ENCODE results near the gene POMT2. TPM values are rescaled to one million over a fixed set of nuclear protein-coding genes. Genes with fewer than 3 reads are reported as not detected.
"Not testable (repeated sequence)": the region's sequence is repeated elsewhere in the genome, so short reads cannot be mapped to it uniquely, and the experiment has no call there.

The POMT2 gene
- total and polyA plus RNA-seq, 5 donors = 8.3 to 21.9 (median 15.5) TPM

DNA sequence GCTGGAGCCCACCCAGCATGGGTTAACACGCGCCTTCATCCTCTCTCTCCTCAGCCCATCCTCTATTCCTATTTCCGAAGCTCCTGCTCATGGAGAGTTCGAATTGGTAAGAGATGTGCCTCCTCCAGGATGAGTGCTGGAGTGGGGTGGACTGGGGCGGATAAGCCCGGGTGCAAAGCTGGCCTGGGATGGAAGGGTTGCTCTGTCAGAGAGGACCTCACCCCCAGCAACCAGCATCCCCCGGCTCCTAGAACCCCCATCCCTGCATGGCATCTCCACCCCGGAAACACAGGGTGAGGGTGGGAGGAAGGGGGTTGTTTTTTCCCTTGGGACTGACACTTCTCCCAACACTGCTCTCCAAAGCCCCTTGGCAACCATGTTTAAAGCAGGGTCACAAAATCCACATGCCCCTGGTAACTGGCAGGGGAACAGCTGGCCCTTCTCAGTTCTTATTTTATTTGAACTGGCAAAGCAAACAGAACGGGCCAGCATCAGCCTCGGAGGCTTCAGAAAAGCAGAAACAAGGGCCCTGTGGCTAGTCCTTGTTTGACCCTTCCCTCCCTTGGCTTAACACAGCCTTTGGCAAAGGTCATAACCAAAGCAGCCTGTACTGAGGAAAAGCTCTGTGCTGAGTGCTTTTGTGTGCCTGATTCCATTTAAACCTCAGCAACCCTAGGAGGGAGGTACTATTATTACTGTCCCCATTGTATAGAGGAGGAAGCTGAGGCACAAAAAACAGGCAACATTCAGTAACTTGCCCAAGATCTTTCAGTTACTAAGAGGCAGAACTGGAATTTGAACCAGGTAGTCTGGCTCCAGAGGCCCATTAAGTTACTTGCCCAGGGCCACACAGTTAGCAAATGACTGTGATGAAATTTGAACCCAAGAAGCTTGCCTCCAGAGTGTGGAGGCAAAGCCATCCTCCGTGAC lies 4.4 kb upstream of the POMT2 start:
- H3K27ac ChIP-seq (ENCODE audit: low read length) = no peak overlapping the region
- H3K9me3 ChIP-seq (ENCODE audit: control insufficient read depth, low read length) = no peaks in the 10 kb centered on the region
- intact Hi-C loops (cut with DNase I) = loop anchor here in 1 of 4 donors (5.0 kb wide), 1 partner anchor 132 kb away; the partner anchor contains the start of genes AHSA1 and VIPAS39
- no peak overlapping the region for H3K4me3 ChIP-seq (ENCODE audit: low read length)
- WGBS = 80% methylated on average over 11 of the region's 11 CpGs
- H3K27me3 ChIP-seq (ENCODE audit: control insufficient read depth, insufficient read depth) = no peaks in the 10 kb centered on the region
- no peak for DNase-seq
- no peak for ATAC-seq
- H3K4me1 ChIP-seq (ENCODE audit: control insufficient read depth, insufficient read depth, low read length) = peaks cover 4% of the 10 kb centered on the region

DNA sequence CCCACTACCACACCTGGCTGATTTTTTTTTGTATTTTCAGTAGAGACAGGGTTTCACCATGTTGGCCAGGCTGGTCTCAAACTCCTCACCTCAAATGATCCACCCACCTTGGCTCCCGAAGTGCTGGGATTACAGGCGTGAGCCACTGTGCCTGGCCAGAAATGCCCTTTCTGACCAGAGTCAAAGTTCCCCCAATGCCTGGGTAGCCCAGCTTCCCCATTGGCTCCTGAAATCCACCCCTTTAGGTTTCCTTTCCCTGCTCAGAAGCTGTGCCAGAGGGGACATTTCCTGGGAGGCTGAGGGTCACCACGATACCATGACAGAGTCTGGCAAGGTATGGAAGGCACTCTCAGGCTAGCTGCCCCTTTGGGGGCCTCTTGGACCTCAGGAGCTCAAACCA lies 3.6 kb upstream of the POMT2 start:
- Histone ChIP-seq H3K4me3 (ENCODE audit: low read length) (no peak overlapping the region), H3K27me3 (ENCODE audit: control insufficient read depth, insufficient read depth) (no peaks in the 10 kb centered on the region), H3K9me3 (ENCODE audit: control insufficient read depth, low read length) (no peaks in the 10 kb centered on the region), H3K27ac (ENCODE audit: low read length) (no peak overlapping the region), H3K4me1 (ENCODE audit: control insufficient read depth, insufficient read depth, low read length) (peaks cover 4% of the 10 kb centered on the region)
- intact Hi-C loops (cut with DNase I) = loop anchor here in 1 of 4 donors (5.0 kb wide), 1 partner anchor 133 kb away; the partner anchor contains the start of genes AHSA1 and VIPAS39
- DNase-seq (no peak), ATAC-seq (no peak)
- 93% methylated on average over 3 of the region's 3 CpGs for WGBS

DNA sequence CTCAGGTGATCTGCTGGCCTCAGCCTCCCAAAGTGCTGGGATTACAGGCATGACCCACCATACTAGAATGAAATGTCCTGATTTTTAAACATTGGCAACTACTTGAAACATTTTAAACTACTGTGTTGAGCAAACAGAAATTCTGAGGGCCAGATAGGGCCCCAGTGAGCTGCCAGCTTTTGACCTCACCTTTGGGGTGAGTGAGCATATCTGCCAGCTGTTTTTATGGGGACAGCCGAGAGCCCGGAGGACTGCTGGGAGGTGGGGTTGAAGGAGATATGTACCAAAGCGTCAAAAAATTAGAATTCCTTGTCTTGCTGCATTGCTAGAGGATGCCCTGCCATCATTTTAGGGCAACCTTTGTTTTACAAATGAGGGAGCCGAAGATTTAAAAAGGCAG lies 2.9 kb upstream of the POMT2 start:
- peaks cover 4% of the 10 kb centered on the region for H3K4me1 ChIP-seq (ENCODE audit: control insufficient read depth, insufficient read depth, low read length)
- intact Hi-C loops (cut with DNase I) = loop anchor here in 1 of 4 donors (5.0 kb wide), 1 partner anchor 134 kb away; the partner anchor contains the start of genes AHSA1 and VIPAS39
- ATAC-seq (no peak), DNase-seq (no peak)
- H3K27ac ChIP-seq (ENCODE audit: low read length) = no peak overlapping the region
- no peak overlapping the region for H3K4me3 ChIP-seq (ENCODE audit: low read length)
- WGBS = 96% methylated on average over 4 of the region's 4 CpGs
- no peaks in the 10 kb centered on the region for H3K27me3 ChIP-seq (ENCODE audit: control insufficient read depth, insufficient read depth)
- H3K9me3 ChIP-seq (ENCODE audit: control insufficient read depth, low read length) = no peaks in the 10 kb centered on the region

DNA sequence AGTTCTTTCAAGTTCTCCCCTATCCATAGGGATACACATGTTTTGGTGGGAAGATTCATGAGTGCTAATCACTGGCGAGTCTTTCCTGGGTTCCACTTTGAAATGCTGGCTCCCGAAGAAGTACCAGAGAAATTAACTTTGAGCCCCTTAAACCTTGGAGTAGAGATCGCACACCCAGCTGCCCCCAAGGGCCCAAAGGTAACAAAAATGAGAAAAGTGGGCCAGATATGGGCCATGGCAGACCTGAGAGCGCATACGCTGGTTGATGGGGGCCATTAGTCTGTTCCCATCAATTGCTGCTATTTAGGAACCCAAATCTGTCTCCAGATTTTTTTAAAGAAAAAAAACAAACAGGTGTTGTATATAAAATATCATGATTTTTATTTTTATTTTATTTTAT lies 2.3 kb upstream of the POMT2 start:
- intact Hi-C loops (cut with DNase I) = loop anchor here in 1 of 4 donors (5.0 kb wide), 1 partner anchor 134 kb away; the partner anchor contains the start of genes AHSA1 and VIPAS39
- no peaks in the 10 kb centered on the region for H3K9me3 ChIP-seq (ENCODE audit: control insufficient read depth, low read length)
- WGBS = 98% methylated on average over 5 of the region's 5 CpGs

DNA sequence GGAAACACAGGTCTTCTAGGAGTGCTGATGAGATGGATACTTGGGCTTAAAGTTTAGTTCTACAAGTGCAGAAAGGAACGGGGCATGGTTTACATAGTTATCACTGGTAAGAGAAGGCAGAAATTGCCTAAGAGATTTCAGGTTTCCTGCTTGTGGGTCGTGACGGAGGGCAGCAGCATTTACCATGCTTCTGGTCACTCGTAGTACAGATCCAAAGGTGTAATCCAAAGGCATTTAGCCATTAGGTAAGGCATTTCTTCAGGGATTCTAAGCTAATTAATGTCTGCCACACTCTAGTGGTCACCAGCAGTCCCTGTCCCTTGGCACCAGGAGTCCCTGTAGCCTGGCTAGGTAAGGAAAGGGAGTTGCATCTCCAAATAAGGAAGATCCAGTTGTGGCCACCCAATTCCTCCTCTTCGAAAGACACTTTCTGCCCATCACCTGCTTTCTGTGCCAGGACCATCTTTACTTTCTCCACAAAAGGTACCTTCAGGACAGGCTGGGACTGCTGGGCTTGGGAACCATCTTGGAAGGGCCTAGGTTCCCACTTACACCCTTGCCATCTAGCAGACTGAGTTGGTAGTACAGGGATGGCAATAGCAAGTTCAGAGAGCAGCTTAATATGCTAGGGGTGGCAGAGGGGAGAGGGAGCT lies 1.7 kb upstream of the POMT2 start:
- Histone ChIP-seq H3K27me3 (ENCODE audit: control insufficient read depth, insufficient read depth) (no peaks in the 10 kb centered on the region), H3K27ac (ENCODE audit: low read length) (no peak overlapping the region), H3K4me1 (ENCODE audit: control insufficient read depth, insufficient read depth, low read length) (peaks cover 4% of the 10 kb centered on the region), H3K9me3 (ENCODE audit: control insufficient read depth, low read length) (no peaks in the 10 kb centered on the region), H3K4me3 (ENCODE audit: low read length) (peak overlapping the region; percentile 78)
- intact Hi-C loops (cut with DNase I) = loop anchor here in 1 of 4 donors (5.0 kb wide), 1 partner anchor 135 kb away; the partner anchor contains the start of genes AHSA1 and VIPAS39
- ATAC-seq (no peak), DNase-seq (no peak)
- 55% methylated on average over 5 of the region's 5 CpGs for whole genome bisulfite sequencing

More for the DNA sequence above, 2.3 kb upstream of the POMT2 start:
- no peaks in the 10 kb centered on the region for H3K27me3 ChIP-seq (ENCODE audit: control insufficient read depth, insufficient read depth)
- ATAC-seq (no peak), DNase-seq (no peak)
- peaks cover 4% of the 10 kb centered on the region for H3K4me1 ChIP-seq (ENCODE audit: control insufficient read depth, insufficient read depth, low read length)
- H3K4me3 ChIP-seq (ENCODE audit: low read length) = no peak overlapping the region
- no peak overlapping the region for H3K27ac ChIP-seq (ENCODE audit: low read length)

DNA sequence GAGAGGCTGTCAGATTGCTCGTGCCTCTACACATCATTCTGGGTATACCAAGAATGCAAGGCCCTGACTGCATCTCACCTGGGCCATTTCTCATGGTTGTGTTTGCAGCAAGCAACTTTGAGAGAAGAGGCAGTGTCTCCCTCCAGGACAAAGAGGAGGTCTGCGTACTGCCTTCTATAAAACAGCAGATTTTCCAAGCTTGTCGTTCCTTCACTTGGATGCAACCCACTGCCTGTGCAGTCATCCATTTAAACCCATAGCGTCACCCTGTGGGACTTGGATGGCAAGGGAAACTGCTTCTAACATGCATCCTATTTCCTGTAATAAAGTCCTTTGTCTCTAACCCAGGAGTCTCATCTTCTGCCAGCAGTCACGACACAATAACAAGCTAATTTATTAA lies 1.3 kb downstream of the POMT2 start:
- no peak for ATAC-seq
- H3K9me3 ChIP-seq (ENCODE audit: control insufficient read depth, low read length) = no peaks in the 10 kb centered on the region
- 52% methylated on average over 5 of the region's 5 CpGs for WGBS
- H3K27ac ChIP-seq (ENCODE audit: low read length) = no peak overlapping the region
- no peak overlapping the region for H3K4me3 ChIP-seq (ENCODE audit: low read length)
- no peaks in the 10 kb centered on the region for H3K27me3 ChIP-seq (ENCODE audit: control insufficient read depth, insufficient read depth)
- H3K4me1 ChIP-seq (ENCODE audit: control insufficient read depth, insufficient read depth, low read length) = peaks cover 10% of the 10 kb centered on the region
- no peak for DNase-seq
- intact Hi-C loops (cut with DNase I) = loop anchor here (5.0 to 10.0 kb wide), 4 partner anchors 165 to 447 kb away; no protein-coding TSS in a partner anchor

GRCh38 chr14:77318756-77319155 lies 1.9 kb downstream of the POMT2 start:
- not testable (repeated sequence) for H3K27me3 ChIP-seq (ENCODE audit: control insufficient read depth, insufficient read depth); H3K9me3 ChIP-seq (ENCODE audit: control insufficient read depth, low read length); H3K27ac ChIP-seq (ENCODE audit: low read length); ATAC-seq; H3K4me3 ChIP-seq (ENCODE audit: low read length); DNase-seq
- peaks cover 13% of the 10 kb centered on the region for H3K4me1 ChIP-seq (ENCODE audit: control insufficient read depth, insufficient read depth, low read length)
- WGBS = 91% methylated on average over 11 of the region's 11 CpGs
- intact Hi-C loops (cut with DNase I) = loop anchor here (5.0 to 10.0 kb wide), 4 partner anchors 164 to 446 kb away; no protein-coding TSS in a partner anchor

DNA sequence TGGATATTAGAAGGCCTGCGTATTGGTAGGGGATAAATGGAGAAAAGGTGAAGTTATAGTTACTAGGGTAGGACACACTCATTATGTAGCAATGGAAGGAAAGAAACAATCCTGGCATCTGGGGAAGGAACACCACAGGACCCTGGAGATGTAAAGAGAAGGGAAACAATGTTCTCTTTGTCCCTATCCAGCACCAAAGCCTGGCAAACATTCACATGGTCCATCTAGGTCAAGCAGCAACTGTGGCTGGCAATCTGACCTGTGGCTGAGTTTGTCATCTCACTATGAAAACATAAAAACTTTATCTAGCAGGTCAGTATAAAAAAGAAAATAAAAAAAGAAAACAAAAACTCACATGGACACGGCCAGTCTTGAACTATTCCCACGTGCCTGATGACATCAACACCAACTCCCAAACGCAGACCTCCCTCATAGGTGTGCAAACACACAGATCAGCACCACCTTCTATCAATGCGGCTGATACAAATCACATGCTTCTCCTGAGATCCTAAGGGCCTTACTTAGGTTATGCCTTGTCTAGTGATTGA lies 2.6 kb downstream of the POMT2 start:
- WGBS = 80% methylated on average over 5 of the region's 5 CpGs
- DNase-seq (no peak), ATAC-seq (no peak)
- H3K9me3 ChIP-seq (ENCODE audit: control insufficient read depth, low read length) = no peaks in the 10 kb centered on the region
- H3K27me3 ChIP-seq (ENCODE audit: control insufficient read depth, insufficient read depth) = no peaks in the 10 kb centered on the region
- no peak overlapping the region for H3K27ac ChIP-seq (ENCODE audit: low read length)
- H3K4me1 ChIP-seq (ENCODE audit: control insufficient read depth, insufficient read depth, low read length) = peaks cover 13% of the 10 kb centered on the region
- H3K4me3 ChIP-seq (ENCODE audit: low read length) = no peak overlapping the region
- intact Hi-C loops (cut with DNase I) = loop anchor here (5.0 to 10.0 kb wide), 4 partner anchors 163 to 446 kb away; no protein-coding TSS in a partner anchor

GRCh38 chr14:77316872-77317301 lies 3.8 kb downstream of the POMT2 start:
- H3K27me3 ChIP-seq (ENCODE audit: control insufficient read depth, insufficient read depth) = no peaks in the 10 kb centered on the region
- H3K27ac ChIP-seq (ENCODE audit: low read length) = no peak overlapping the region
- intact Hi-C loops (cut with DNase I) = loop anchor here (5.0 to 10.0 kb wide), 4 partner anchors 162 to 445 kb away; no protein-coding TSS in a partner anchor
- no peak overlapping the region for H3K4me3 ChIP-seq (ENCODE audit: low read length)
- 69% methylated on average over 5 of the region's 5 CpGs for whole genome bisulfite sequencing
- DNase-seq (no peak), ATAC-seq (no peak)
- no peaks in the 10 kb centered on the region for H3K9me3 ChIP-seq (ENCODE audit: control insufficient read depth, low read length)
- H3K4me1 ChIP-seq (ENCODE audit: control insufficient read depth, insufficient read depth, low read length) = peaks cover 8% of the 10 kb centered on the region

- ATAC-seq (no peak), DNase-seq (no peak)
- no peak overlapping the region for H3K4me3 ChIP-seq (ENCODE audit: low read length)
- WGBS = 42% methylated on average over 1 of the region's 1 CpG
- H3K9me3 ChIP-seq (ENCODE audit: control insufficient read depth, low read length) = no peaks in the 10 kb centered on the region
- intact Hi-C loops (cut with DNase I) = loop anchor here (5.0 to 10.0 kb wide), 4 partner anchors 161 to 444 kb away; no protein-coding TSS in a partner anchor
- peaks cover 8% of the 10 kb centered on the region for H3K4me1 ChIP-seq (ENCODE audit: control insufficient read depth, insufficient read depth, low read length)
- no peaks in the 10 kb centered on the region for H3K27me3 ChIP-seq (ENCODE audit: control insufficient read depth, insufficient read depth)
- H3K27ac ChIP-seq (ENCODE audit: low read length) = no peak overlapping the region
Observed at GRCh38 chr14:77316195-77316505, 4.5 kb downstream of the POMT2 start.

All from right cardiac atrium (tissue), 5 donors.